ENCODE data around the gene VPS41.

The VPS41 gene

DNA sequence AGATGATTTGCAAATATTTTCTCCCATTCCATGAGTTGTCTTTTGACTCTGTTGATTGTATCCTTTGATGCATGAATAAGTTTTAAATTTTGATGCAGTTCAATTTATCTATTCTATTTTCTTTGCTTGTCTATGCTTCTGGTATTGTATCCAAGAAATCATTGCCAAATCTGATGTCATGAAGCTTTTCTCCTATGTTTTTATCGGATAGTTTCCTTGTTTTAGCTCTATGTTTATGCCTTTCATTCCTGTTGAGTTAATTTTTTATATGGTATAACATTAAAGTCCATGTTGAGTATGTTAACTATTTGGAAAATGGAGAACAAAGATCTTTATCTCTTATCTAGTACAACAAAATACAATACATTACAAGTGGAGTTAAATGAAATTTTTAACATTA is 27.6 kb upstream of the VPS41 start:
- H3K36me3 ChIP-seq (ENCODE audit: insufficient read depth, low read length): no peaks in the 10 kb centered on the region
- H3K27ac ChIP-seq (ENCODE audit: low read depth, low read length): no peak overlapping the region
- H3K79me2 ChIP-seq (ENCODE audit: control insufficient read depth, insufficient read depth, low read length, unreplicated experiment): no peaks in the 10 kb centered on the region
- no peaks in the 10 kb centered on the region for H3K4me1 ChIP-seq (ENCODE audit: control insufficient read depth, insufficient read depth, low read length, unreplicated experiment)
- H2AFZ ChIP-seq (ENCODE audit: low read length, unreplicated experiment): no peak overlapping the region
- H3K27me3 ChIP-seq (ENCODE audit: insufficient read depth, low read length): peaks cover 43% of the 10 kb centered on the region
- H3K4me3 ChIP-seq (ENCODE audit: low read depth, low read length): no peak overlapping the region

DNA sequence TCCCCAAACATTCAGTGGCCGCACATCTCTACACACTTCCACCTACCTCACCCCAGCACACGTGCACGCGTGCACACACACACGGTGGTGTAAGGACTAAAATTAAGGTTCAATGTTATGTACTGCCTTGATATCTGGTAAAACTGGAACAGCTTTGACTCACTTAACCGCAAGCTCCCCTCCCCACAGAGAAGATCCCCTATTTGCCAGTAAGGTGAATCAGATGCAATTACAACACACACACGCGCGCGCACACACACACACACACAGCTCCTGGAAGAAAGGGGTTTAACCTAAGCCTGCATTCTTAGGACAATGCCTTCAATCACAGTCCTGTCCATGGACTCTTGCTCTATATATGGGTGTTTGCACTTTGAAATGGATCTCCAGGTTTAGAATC is 25.5 kb upstream of the VPS41 start:
- H3K27me3 ChIP-seq (ENCODE audit: insufficient read depth, low read length): peaks cover 30% of the 10 kb centered on the region
- no peaks in the 10 kb centered on the region for H3K36me3 ChIP-seq (ENCODE audit: insufficient read depth, low read length)

DNA sequence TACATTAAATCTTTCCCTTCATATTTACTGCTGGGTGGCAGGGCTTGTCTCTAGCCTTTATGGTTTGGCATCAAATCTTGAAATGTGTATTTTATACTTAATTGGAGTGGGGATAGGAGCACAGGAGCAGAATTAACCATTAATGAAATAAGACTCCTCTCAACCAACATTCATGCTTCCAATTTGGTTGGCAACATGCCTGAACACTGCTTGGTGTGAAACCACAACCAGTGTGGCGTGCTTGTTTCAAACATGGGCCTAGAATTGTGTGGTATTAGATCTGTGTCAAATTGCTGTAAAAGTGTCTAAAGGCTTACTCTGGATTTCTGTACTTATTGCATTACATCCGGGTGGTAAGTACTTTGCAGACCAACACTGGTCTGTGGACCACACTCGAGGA is 25.1 kb upstream of the VPS41 start:
- H3K4me1 ChIP-seq (ENCODE audit: control insufficient read depth, insufficient read depth, low read length, unreplicated experiment): peaks cover 5% of the 10 kb centered on the region
- no peak overlapping the region for H3K27ac ChIP-seq (ENCODE audit: low read depth, low read length)
- H2AFZ ChIP-seq (ENCODE audit: low read length, unreplicated experiment): no peak overlapping the region
- H3K4me3 ChIP-seq (ENCODE audit: low read depth, low read length): no peak overlapping the region
- H3K27me3 ChIP-seq (ENCODE audit: insufficient read depth, low read length): peaks cover 25% of the 10 kb centered on the region
- no peaks in the 10 kb centered on the region for H3K36me3 ChIP-seq (ENCODE audit: insufficient read depth, low read length)
- no peaks in the 10 kb centered on the region for H3K79me2 ChIP-seq (ENCODE audit: control insufficient read depth, insufficient read depth, low read length, unreplicated experiment)

More for the DNA sequence above, 25.5 kb upstream of the VPS41 start:
- Histone ChIP-seq H3K4me1 (ENCODE audit: control insufficient read depth, insufficient read depth, low read length, unreplicated experiment) (peaks cover 5% of the 10 kb centered on the region), H3K27ac (ENCODE audit: low read depth, low read length) (no peak overlapping the region), H2AFZ (ENCODE audit: low read length, unreplicated experiment) (no peak overlapping the region), H3K79me2 (ENCODE audit: control insufficient read depth, insufficient read depth, low read length, unreplicated experiment) (no peaks in the 10 kb centered on the region), H3K4me3 (ENCODE audit: low read depth, low read length) (no peak overlapping the region)

DNA sequence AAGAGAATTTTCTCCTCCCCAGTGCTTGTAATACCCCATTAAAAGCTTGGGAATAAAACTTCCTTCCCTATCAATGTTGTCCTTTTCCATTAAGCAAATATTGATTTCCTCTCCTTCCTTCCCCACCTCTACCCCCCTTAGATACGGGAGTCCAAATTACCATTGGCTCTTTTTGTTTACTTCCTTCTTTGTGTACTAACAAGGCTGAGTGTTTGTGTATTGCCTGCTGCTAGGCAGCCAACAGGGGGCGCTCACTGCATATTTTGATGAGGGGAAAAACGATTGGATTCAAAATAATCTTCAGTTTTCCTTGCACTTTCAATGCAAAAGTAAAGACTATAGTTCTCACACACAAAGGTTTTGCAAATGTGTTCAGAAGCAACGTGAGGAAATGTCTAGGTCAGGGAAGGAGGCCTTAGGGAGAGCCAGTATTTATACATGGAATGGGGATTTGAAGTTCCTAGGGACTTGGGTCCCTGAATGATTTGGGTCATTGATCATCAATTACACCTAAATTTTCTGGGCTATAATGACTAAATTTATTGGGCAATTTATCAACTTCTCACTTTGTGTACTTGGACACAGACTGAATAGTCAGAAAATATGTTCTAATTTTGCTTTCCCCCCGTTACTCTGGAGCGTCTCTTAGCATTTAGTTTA is 23.6 kb upstream of the VPS41 start:
- H2AFZ ChIP-seq (ENCODE audit: low read length, unreplicated experiment): no peak overlapping the region
- no peak overlapping the region for H3K27ac ChIP-seq (ENCODE audit: low read depth, low read length)
- no peaks in the 10 kb centered on the region for H3K79me2 ChIP-seq (ENCODE audit: control insufficient read depth, insufficient read depth, low read length, unreplicated experiment)
- H3K27me3 ChIP-seq (ENCODE audit: insufficient read depth, low read length): peaks cover 11% of the 10 kb centered on the region
- no peak overlapping the region for H3K4me3 ChIP-seq (ENCODE audit: low read depth, low read length)
- H3K4me1 ChIP-seq (ENCODE audit: control insufficient read depth, insufficient read depth, low read length, unreplicated experiment): peaks cover 5% of the 10 kb centered on the region
- no peaks in the 10 kb centered on the region for H3K36me3 ChIP-seq (ENCODE audit: insufficient read depth, low read length)

DNA sequence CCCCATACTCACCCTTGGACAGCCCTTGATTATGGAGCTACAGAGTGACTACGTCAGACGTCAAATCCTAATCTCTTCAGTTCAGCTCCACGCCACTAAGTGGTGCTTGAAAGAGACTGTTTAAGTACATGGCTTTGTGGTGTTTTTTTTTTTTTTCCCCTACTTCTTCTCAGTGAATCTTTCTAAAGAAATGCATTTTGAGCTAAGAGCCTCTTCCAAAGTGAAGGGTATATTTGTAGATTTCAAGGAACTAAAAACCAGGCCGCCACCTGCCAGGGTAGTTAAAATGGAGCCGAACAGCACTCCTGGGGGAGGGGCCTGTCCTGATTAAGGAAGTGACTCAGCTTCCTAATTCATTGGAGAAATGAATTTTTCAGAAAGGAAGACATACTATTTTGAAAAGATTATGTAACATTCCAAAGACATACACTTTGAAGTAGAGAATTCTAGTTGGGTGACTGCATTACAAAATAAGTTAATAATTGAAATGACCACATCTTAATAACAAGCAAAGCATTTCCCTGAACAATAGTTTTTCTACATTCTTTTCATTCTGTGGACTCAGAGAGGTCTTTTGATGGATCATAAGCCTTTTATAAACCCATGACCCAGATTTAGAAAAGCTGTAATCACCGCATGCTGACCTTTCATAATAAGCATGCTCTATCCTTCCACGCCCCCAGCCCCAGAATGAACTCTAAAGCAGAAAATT is 20.6 kb upstream of the VPS41 start:
- Histone ChIP-seq H3K4me1 (ENCODE audit: control insufficient read depth, insufficient read depth, low read length, unreplicated experiment) (peaks cover 5% of the 10 kb centered on the region), H3K79me2 (ENCODE audit: control insufficient read depth, insufficient read depth, low read length, unreplicated experiment) (no peaks in the 10 kb centered on the region), H2AFZ (ENCODE audit: low read length, unreplicated experiment) (no peak overlapping the region), H3K27ac (ENCODE audit: low read depth, low read length) (no peak overlapping the region), H3K27me3 (ENCODE audit: insufficient read depth, low read length) (peaks cover 12% of the 10 kb centered on the region; the same call in 1 of the 2 replicates), H3K4me3 (ENCODE audit: low read depth, low read length) (no peak overlapping the region), H3K36me3 (ENCODE audit: insufficient read depth, low read length) (no peaks in the 10 kb centered on the region)

DNA sequence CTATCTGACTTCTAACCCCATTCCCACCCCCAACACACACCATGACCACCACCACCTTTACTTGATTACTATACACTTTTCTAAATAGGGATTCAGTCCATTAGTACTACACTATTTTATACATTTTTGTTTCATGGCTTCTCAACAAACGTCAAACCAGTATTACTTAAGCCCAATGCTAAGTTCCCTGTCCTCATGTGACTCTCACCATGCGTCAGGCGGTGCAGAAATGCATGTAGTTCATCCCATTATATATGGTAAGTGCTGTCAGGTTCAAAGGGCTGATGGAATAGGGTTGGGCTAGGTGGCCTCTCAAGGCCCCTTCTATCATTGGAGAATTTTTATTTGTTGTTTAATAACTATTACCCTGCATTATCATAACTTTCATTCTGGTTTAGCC is 19.5 kb upstream of the VPS41 start:
- H3K36me3 ChIP-seq (ENCODE audit: insufficient read depth, low read length): no peaks in the 10 kb centered on the region
- H3K27ac ChIP-seq (ENCODE audit: low read depth, low read length): no peak overlapping the region
- peaks cover 23% of the 10 kb centered on the region for H3K27me3 ChIP-seq (ENCODE audit: insufficient read depth, low read length)
- no peak overlapping the region for H3K4me3 ChIP-seq (ENCODE audit: low read depth, low read length)
- H3K79me2 ChIP-seq (ENCODE audit: control insufficient read depth, insufficient read depth, low read length, unreplicated experiment): no peaks in the 10 kb centered on the region
- H3K4me1 ChIP-seq (ENCODE audit: control insufficient read depth, insufficient read depth, low read length, unreplicated experiment): peaks cover 5% of the 10 kb centered on the region
- H2AFZ ChIP-seq (ENCODE audit: low read length, unreplicated experiment): no peak overlapping the region

DNA sequence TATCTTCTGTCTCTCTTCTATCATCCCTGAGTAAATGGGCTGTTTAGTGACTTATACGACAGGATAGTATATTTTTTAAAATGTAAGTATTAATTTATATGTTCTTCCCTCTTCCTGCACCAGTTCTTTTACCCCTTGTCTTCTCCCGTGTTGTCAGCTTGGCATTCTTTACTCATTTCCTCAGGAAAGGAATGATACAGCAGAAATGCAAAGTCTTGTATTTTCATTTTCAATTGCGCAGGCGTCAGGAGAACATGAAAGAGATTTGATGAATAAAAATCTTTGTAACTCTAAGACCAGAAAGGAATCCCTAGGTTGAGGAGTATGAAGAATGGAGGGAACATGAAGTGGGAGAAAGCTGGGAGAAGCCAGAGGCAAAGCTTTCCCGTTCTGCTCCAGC is 18.8 kb upstream of the VPS41 start:
- H3K27me3 ChIP-seq (ENCODE audit: insufficient read depth, low read length): peaks cover 31% of the 10 kb centered on the region
- no peak overlapping the region for H2AFZ ChIP-seq (ENCODE audit: low read length, unreplicated experiment)
- H3K79me2 ChIP-seq (ENCODE audit: control insufficient read depth, insufficient read depth, low read length, unreplicated experiment): no peaks in the 10 kb centered on the region
- H3K4me1 ChIP-seq (ENCODE audit: control insufficient read depth, insufficient read depth, low read length, unreplicated experiment): peaks cover 5% of the 10 kb centered on the region
- no peak overlapping the region for H3K27ac ChIP-seq (ENCODE audit: low read depth, low read length)
- H3K36me3 ChIP-seq (ENCODE audit: insufficient read depth, low read length): no peaks in the 10 kb centered on the region
- H3K4me3 ChIP-seq (ENCODE audit: low read depth, low read length): no peak overlapping the region

DNA sequence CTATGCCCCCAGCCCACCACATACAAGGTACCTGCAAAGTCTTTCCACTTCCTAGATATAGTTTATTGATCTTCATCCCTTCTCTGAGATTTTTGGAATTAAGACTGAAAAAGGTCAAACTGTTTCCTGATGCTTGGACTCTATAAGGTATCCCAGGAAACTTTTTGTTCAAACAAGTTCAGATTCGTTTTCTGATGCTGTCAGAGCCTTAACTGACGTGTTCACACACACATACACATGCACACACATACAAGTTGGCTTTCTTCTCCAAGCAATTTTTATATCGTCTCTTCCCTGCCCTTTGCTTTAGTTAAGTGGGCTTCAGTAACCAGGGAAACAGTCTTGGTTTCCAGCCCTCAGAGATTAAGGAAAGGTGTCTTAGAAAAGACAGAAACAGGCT is 11.7 kb upstream of the VPS41 start:
- H3K36me3 ChIP-seq (ENCODE audit: insufficient read depth, low read length): no peaks in the 10 kb centered on the region
- no peaks in the 10 kb centered on the region for H3K4me1 ChIP-seq (ENCODE audit: control insufficient read depth, insufficient read depth, low read length, unreplicated experiment)
- no peaks in the 10 kb centered on the region for H3K79me2 ChIP-seq (ENCODE audit: control insufficient read depth, insufficient read depth, low read length, unreplicated experiment)
- no peak overlapping the region for H3K27ac ChIP-seq (ENCODE audit: low read depth, low read length)
- H3K4me3 ChIP-seq (ENCODE audit: low read depth, low read length): no peak overlapping the region
- no peak overlapping the region for H2AFZ ChIP-seq (ENCODE audit: low read length, unreplicated experiment)
- peaks cover 38% of the 10 kb centered on the region for H3K27me3 ChIP-seq (ENCODE audit: insufficient read depth, low read length)

DNA sequence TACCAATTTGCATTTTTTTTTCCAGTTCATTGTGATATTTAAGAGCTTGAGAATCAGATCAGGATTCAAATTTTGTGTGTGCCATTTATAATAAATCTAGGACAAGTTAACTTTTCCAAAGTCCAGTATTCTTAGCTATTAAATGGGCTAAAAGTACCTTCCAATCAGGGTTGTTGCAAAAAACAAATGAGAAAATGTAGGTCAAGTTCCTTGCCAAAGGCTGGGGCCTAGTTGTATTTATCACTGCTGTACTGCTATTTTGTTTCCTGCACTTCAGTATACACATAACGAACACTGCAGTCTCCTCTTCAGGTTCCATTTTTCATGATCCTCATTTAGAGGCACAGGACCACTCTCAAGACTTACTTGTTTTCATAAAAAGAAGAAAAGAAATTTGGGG is 7.4 kb upstream of the VPS41 start:
- H3K27me3 ChIP-seq (ENCODE audit: insufficient read depth, low read length): peaks cover under 1% of the 10 kb centered on the region; the same call in 1 of the 2 replicates
- no peaks in the 10 kb centered on the region for H3K79me2 ChIP-seq (ENCODE audit: control insufficient read depth, insufficient read depth, low read length, unreplicated experiment)
- H3K4me1 ChIP-seq (ENCODE audit: control insufficient read depth, insufficient read depth, low read length, unreplicated experiment): peaks cover 6% of the 10 kb centered on the region
- no peak overlapping the region for H3K27ac ChIP-seq (ENCODE audit: low read depth, low read length)
- no peaks in the 10 kb centered on the region for H3K36me3 ChIP-seq (ENCODE audit: insufficient read depth, low read length)
- H2AFZ ChIP-seq (ENCODE audit: low read length, unreplicated experiment): no peak overlapping the region
- no peak overlapping the region for H3K4me3 ChIP-seq (ENCODE audit: low read depth, low read length)

DNA sequence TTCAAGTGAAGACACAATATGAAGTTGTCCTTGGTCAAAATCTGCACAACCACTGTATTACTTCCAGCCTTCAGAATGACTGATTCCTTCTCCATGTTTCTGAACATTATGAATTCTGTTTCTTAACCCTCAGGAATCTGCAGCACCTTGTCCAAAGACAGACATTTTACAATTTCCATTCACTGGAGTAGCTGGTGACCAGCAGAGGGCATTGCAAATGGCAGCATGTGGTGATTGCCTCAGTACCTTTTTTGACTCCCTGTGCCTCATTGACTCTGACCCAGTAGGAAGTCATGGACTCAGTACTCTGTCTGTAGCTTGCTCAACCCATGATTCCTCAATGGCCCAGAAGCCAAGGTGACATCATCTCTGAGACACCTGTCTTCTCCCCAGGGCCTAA is 879 bp upstream of the VPS41 start:
- Histone ChIP-seq H3K79me2 (ENCODE audit: control insufficient read depth, insufficient read depth, low read length, unreplicated experiment) (peaks cover 27% of the 10 kb centered on the region), H3K36me3 (ENCODE audit: insufficient read depth, low read length) (no peaks in the 10 kb centered on the region), H3K27me3 (ENCODE audit: insufficient read depth, low read length) (no peaks in the 10 kb centered on the region), H3K27ac (ENCODE audit: low read depth, low read length) (no peak overlapping the region), H3K4me1 (ENCODE audit: control insufficient read depth, insufficient read depth, low read length, unreplicated experiment) (peaks cover 15% of the 10 kb centered on the region), H3K4me3 (ENCODE audit: low read depth, low read length) (no peak overlapping the region), H2AFZ (ENCODE audit: low read length, unreplicated experiment) (no peak overlapping the region)

DNA sequence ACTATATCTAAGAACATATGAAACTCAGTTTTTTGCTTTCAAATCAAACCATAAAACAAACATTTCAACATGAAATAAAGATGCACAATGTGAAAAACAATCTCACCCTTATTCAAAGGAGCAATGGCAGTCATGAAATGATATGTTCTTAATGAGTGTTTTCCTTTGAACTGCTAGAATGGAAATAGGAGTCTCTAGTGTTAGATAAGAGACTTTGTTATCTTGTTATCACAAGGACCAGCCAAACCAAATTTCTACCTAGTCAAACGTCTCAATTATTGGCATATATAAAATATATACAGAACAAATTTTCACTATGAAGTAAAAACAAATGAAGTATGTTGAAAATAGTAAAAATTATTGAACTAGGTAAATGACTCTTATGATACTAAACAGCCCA is 1.2 kb downstream of the VPS41 start:
- Histone ChIP-seq H3K4me1 (ENCODE audit: control insufficient read depth, insufficient read depth, low read length, unreplicated experiment) (peaks cover 9% of the 10 kb centered on the region), H3K36me3 (ENCODE audit: insufficient read depth, low read length) (no peaks in the 10 kb centered on the region), H3K4me3 (ENCODE audit: low read depth, low read length) (peak overlapping the region; percentile 79), H3K79me2 (ENCODE audit: control insufficient read depth, insufficient read depth, low read length, unreplicated experiment) (peaks cover 27% of the 10 kb centered on the region), H3K27ac (ENCODE audit: low read depth, low read length) (no peak overlapping the region), H3K27me3 (ENCODE audit: insufficient read depth, low read length) (no peaks in the 10 kb centered on the region), H2AFZ (ENCODE audit: low read length, unreplicated experiment) (no peak overlapping the region)

Data from ACC112 (cell line).